ENCODE measurements around the gene UNKL.

DNA sequence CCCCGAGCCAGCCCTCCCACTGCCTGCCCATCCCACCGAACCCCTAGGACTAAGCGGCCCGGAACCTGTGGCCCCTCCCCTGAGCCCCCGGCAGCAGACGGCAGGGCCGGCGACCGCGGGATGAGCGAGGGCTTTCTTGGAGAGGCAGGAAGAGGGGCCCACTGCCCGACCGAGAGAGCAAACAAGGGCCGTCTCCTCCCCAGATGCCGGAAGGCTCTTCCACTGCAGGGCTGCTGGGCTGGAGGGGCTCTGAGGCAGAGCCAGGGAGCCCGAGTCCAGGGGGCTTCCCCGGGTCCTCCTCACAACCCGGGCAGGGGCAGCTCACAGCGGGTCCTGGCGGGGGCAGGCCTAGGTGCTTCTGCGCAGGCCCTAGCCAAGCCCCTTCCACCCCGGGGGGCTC lies 19.3 kb upstream of the UNKL start:
- TF ChIP-seq POLR2A (IDR thresholded peaks at IDR 0.05; ENCODE audit: low read length) (no peak), GATA1 (IDR thresholded peaks at IDR 0.05; ENCODE audit: low read depth, low read length) (no peak)
